ENCODE measurements around the gene POU6F2. TPM values are rescaled to one million over a fixed set of nuclear protein-coding genes. Genes with fewer than 3 reads are reported as not detected.

The POU6F2 gene
- total and polyA plus RNA-seq, 2 donors (not counting 1 experiment from before 2014, with no cell fraction given) = under 0.01 TPM; not detected in 1

- Histone ChIP-seq H2AFZ (ENCODE audit: low read length) (no peak overlapping the region), H3K4me1 (ENCODE audit: control insufficient read depth, extremely low read depth, insufficient read depth, low read length) (no peaks in the 10 kb centered on the region), H3K4me2 (ENCODE audit: extremely low read depth, insufficient read depth, low read length) (no peak overlapping the region), H3K27me3 (ENCODE audit: control insufficient read depth, insufficient read depth, low read length) (no peaks in the 10 kb centered on the region), H3K9me3 (ENCODE audit: control insufficient read depth, insufficient read depth, low read depth, low read length) (no peaks in the 10 kb centered on the region), H3K27ac (ENCODE audit: insufficient read depth, low read length) (no peak overlapping the region), H3K4me3 (replicated peaks in 1 of 4; ENCODE audit: control extremely low read depth in 1 of 4, insufficient read depth in 1 of 4, low read depth in 3 of 4, low read length in 4 of 4) (no peak overlapping the region), H3K36me3 (ENCODE audit: control insufficient read depth, insufficient read depth, low read length) (no peaks in the 10 kb centered on the region), H3K79me2 (ENCODE audit: control insufficient read depth, insufficient read depth, low read length) (no peaks in the 10 kb centered on the region), H3K9ac (ENCODE audit: insufficient read depth, low read length) (no peak overlapping the region), H4K20me1 (ENCODE audit: control insufficient read depth, extremely low read depth, insufficient read depth, low read length) (no peaks in the 10 kb centered on the region)
- DNase-seq (ENCODE audit: low read depth in 2 of 2) = no peak
- TF ChIP-seq EZH2 (IDR thresholded peaks at IDR 0.05; ENCODE audit: low read length, missing control alignments) = no peak
- no peak for TF ChIP-seq CTCF (conservative IDR thresholded peaks at IDR 0.05 in 1 of 2, IDR thresholded peaks at IDR 0.05 in 1 of 2; ENCODE audit: low read depth in 1 of 2, low read length in 2 of 2)
Measured at GRCh38 chr7:39490296-39490695, 512.6 kb downstream of the POU6F2 start.

GRCh38 chr7:39493934-39494333, 516.2 kb downstream of the POU6F2 start:
- Histone ChIP-seq H3K4me1 (ENCODE audit: control insufficient read depth, extremely low read depth, insufficient read depth, low read length) (no peaks in the 10 kb centered on the region), H3K9me3 (ENCODE audit: control insufficient read depth, insufficient read depth, low read depth, low read length) (no peaks in the 10 kb centered on the region), H3K4me3 (replicated peaks in 1 of 4; ENCODE audit: control extremely low read depth in 1 of 4, insufficient read depth in 1 of 4, low read depth in 3 of 4, low read length in 4 of 4) (no peak overlapping the region), H2AFZ (ENCODE audit: low read length) (no peak overlapping the region), H3K9ac (ENCODE audit: insufficient read depth, low read length) (no peak overlapping the region), H3K4me2 (ENCODE audit: extremely low read depth, insufficient read depth, low read length) (no peak overlapping the region), H3K27ac (ENCODE audit: insufficient read depth, low read length) (no peak overlapping the region), H4K20me1 (ENCODE audit: control insufficient read depth, extremely low read depth, insufficient read depth, low read length) (no peaks in the 10 kb centered on the region), H3K36me3 (ENCODE audit: control insufficient read depth, insufficient read depth, low read length) (no peaks in the 10 kb centered on the region), H3K27me3 (ENCODE audit: control insufficient read depth, insufficient read depth, low read length) (peaks cover 3% of the 10 kb centered on the region), H3K79me2 (ENCODE audit: control insufficient read depth, insufficient read depth, low read length) (no peaks in the 10 kb centered on the region)
- TF ChIP-seq CTCF (conservative IDR thresholded peaks at IDR 0.05 in 1 of 2, IDR thresholded peaks at IDR 0.05 in 1 of 2; ENCODE audit: low read depth in 1 of 2, low read length in 2 of 2) (no peak), EZH2 (IDR thresholded peaks at IDR 0.05; ENCODE audit: low read length, missing control alignments) (no peak)
- no peak for DNase-seq (ENCODE audit: low read depth in 2 of 2)

GRCh38 chr7:39501358-39501757, 523.6 kb downstream of the POU6F2 start:
- no peak overlapping the region for H3K27ac ChIP-seq (ENCODE audit: insufficient read depth, low read length)
- no peaks in the 10 kb centered on the region for H4K20me1 ChIP-seq (ENCODE audit: control insufficient read depth, extremely low read depth, insufficient read depth, low read length)
- H3K9ac ChIP-seq (ENCODE audit: insufficient read depth, low read length) = no peak overlapping the region
- no peaks in the 10 kb centered on the region for H3K36me3 ChIP-seq (ENCODE audit: control insufficient read depth, insufficient read depth, low read length)
- H3K27me3 ChIP-seq (ENCODE audit: control insufficient read depth, insufficient read depth, low read length) = peaks cover 3% of the 10 kb centered on the region
- H3K4me1 ChIP-seq (ENCODE audit: control insufficient read depth, extremely low read depth, insufficient read depth, low read length) = no peaks in the 10 kb centered on the region
- peak in 1 of 2 donors; percentile 12 for DNase-seq (ENCODE audit: low read depth in 2 of 2)
- H2AFZ ChIP-seq (ENCODE audit: low read length) = no peak overlapping the region
- H3K9me3 ChIP-seq (ENCODE audit: control insufficient read depth, insufficient read depth, low read depth, low read length) = no peaks in the 10 kb centered on the region
- no peak for TF ChIP-seq EZH2 (IDR thresholded peaks at IDR 0.05; ENCODE audit: low read length, missing control alignments)
- no peak for TF ChIP-seq CTCF (conservative IDR thresholded peaks at IDR 0.05 in 1 of 2, IDR thresholded peaks at IDR 0.05 in 1 of 2; ENCODE audit: low read depth in 1 of 2, low read length in 2 of 2)
- H3K79me2 ChIP-seq (ENCODE audit: control insufficient read depth, insufficient read depth, low read length) = no peaks in the 10 kb centered on the region
- H3K4me3 ChIP-seq (replicated peaks in 1 of 4; ENCODE audit: control extremely low read depth in 1 of 4, insufficient read depth in 1 of 4, low read depth in 3 of 4, low read length in 4 of 4) = no peak overlapping the region
- H3K4me2 ChIP-seq (ENCODE audit: extremely low read depth, insufficient read depth, low read length) = no peak overlapping the region

All from fibroblast of lung (primary cell).